ENCODE data around the gene PAPPA2. TPM values are rescaled to one million over a fixed set of nuclear protein-coding genes. Genes with fewer than 3 reads are reported as not detected.

PAPPA2 gene
- total RNA-seq, 1 experiment from 2014 or later = 0.06 TPM

DNA sequence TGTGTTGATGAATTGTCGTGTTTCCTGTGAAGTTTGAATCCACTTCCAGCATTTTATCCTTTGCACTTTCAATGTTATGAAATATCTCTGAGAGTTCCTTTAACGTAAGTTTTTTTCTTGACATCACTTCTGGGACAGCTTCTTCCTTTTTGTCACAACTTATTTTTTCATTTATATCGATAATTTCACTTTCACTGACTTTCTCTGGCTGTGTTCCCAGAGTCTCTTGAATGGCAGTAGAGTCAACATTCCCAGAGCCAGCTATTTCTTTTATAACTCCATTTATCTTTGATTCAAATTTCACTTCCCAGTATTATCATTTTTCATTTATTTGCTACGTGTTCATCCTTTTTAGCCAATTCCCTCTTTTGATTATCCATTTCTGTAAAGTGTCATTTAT, 256.5 kb downstream of the PAPPA2 start:
- no peak overlapping the region for H3K4me3 ChIP-seq (ENCODE audit: low read depth, low read length, poor library complexity, severe bottlenecking)
- H3K4me1 ChIP-seq (ENCODE audit: insufficient read depth, low read length, poor library complexity, severe bottlenecking) = no peaks in the 10 kb centered on the region
- DNase-seq (ENCODE audit: low spot score) = no peak
- BruUV-seq (replicated peaks) = no TSS peak
- H3K27me3 ChIP-seq (replicated peaks; ENCODE audit: insufficient read depth, low read depth, low read length, poor library complexity) = no peaks in the 10 kb centered on the region
- no peak overlapping the region for H3K27ac ChIP-seq (ENCODE audit: low read depth, low read length, poor library complexity, severe bottlenecking)
- no peak for TF ChIP-seq EZH2 (IDR thresholded peaks at IDR 0.05; ENCODE audit: borderline replicate concordance, low read depth, low read length, poor library complexity, severe bottlenecking)
- TF ChIP-seq, protein P1, sequence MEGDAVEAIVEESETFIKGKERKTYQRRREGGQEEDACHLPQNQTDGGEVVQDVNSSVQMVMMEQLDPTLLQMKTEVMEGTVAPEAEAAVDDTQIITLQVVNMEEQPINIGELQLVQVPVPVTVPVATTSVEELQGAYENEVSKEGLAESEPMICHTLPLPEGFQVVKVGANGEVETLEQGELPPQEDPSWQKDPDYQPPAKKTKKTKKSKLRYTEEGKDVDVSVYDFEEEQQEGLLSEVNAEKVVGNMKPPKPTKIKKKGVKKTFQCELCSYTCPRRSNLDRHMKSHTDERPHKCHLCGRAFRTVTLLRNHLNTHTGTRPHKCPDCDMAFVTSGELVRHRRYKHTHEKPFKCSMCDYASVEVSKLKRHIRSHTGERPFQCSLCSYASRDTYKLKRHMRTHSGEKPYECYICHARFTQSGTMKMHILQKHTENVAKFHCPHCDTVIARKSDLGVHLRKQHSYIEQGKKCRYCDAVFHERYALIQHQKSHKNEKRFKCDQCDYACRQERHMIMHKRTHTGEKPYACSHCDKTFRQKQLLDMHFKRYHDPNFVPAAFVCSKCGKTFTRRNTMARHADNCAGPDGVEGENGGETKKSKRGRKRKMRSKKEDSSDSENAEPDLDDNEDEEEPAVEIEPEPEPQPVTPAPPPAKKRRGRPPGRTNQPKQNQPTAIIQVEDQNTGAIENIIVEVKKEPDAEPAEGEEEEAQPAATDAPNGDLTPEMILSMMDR (conservative IDR thresholded peaks at IDR 0.05; ENCODE audit: low read depth, low read length) = no peak
- ChIA-PET POLR2A (ENCODE audit: low non-redundant PET) (no interaction called here), CTCF (no interaction called here)
- H3K9me3 ChIP-seq (ENCODE audit: low read depth, low read length, poor library complexity, severe bottlenecking) = no peaks in the 10 kb centered on the region
- intact Hi-C loops (cut with micrococcal nuclease; ENCODE audit: unreplicated experiment) = no loop called here
- no peaks in the 10 kb centered on the region for H3K36me3 ChIP-seq (ENCODE audit: insufficient read depth, low read length, poor library complexity, severe bottlenecking)

DNA sequence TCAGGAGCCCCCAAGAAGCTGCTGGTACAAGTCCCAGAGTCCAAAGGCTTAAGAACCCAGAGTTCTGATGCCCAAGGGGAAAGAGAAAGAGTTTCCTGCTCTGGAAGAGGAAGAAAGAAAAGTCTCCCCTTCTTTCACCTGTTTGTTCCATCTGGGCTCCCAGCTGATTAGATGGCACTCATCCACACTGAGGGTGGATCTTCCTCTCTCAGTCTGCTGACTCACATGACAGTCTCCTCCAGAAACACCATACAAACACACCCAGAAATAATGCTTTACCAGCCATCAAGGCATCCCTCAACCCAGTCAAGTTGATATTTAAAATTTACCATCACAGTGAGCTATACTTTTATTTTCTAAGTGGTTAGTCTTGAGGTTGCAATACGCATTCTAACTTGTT, 257.9 kb downstream of the PAPPA2 start:
- ChIA-PET CTCF (no interaction called here), POLR2A (ENCODE audit: low non-redundant PET) (interaction anchor here (0.6 kb wide), 1 partner anchor 8 kb away, joined by 3 read pairs; no protein-coding TSS in a partner anchor)
- no peaks in the 10 kb centered on the region for H3K27me3 ChIP-seq (replicated peaks; ENCODE audit: insufficient read depth, low read depth, low read length, poor library complexity)
- H3K27ac ChIP-seq (ENCODE audit: low read depth, low read length, poor library complexity, severe bottlenecking) = no peak overlapping the region
- no peak for TF ChIP-seq EZH2 (IDR thresholded peaks at IDR 0.05; ENCODE audit: borderline replicate concordance, low read depth, low read length, poor library complexity, severe bottlenecking)
- no peaks in the 10 kb centered on the region for H3K4me1 ChIP-seq (ENCODE audit: insufficient read depth, low read length, poor library complexity, severe bottlenecking)
- H3K9me3 ChIP-seq (ENCODE audit: low read depth, low read length, poor library complexity, severe bottlenecking) = no peaks in the 10 kb centered on the region
- no peak for DNase-seq (ENCODE audit: low spot score)
- intact Hi-C loops (cut with micrococcal nuclease; ENCODE audit: unreplicated experiment) = no loop called here
- no peak overlapping the region for H3K4me3 ChIP-seq (ENCODE audit: low read depth, low read length, poor library complexity, severe bottlenecking)
- no TSS peak for BruUV-seq (replicated peaks)
- H3K36me3 ChIP-seq (ENCODE audit: insufficient read depth, low read length, poor library complexity, severe bottlenecking) = no peaks in the 10 kb centered on the region

- Histone ChIP-seq H3K4me1 (ENCODE audit: insufficient read depth, low read length, poor library complexity, severe bottlenecking) (no peaks in the 10 kb centered on the region), H3K4me3 (ENCODE audit: low read depth, low read length, poor library complexity, severe bottlenecking) (no peak overlapping the region), H3K27ac (ENCODE audit: low read depth, low read length, poor library complexity, severe bottlenecking) (no peak overlapping the region), H3K9me3 (ENCODE audit: low read depth, low read length, poor library complexity, severe bottlenecking) (no peaks in the 10 kb centered on the region), H3K36me3 (ENCODE audit: insufficient read depth, low read length, poor library complexity, severe bottlenecking) (no peaks in the 10 kb centered on the region), H3K27me3 (replicated peaks; ENCODE audit: insufficient read depth, low read depth, low read length, poor library complexity) (peaks cover 23% of the 10 kb centered on the region)
- POLR2A ChIA-PET (ENCODE audit: low non-redundant PET) = no interaction called here
- no peak for DNase-seq (ENCODE audit: low spot score)
- TF ChIP-seq EZH2 (IDR thresholded peaks at IDR 0.05; ENCODE audit: borderline replicate concordance, low read depth, low read length, poor library complexity, severe bottlenecking) = no peak
- TF ChIP-seq, protein P1 (conservative IDR thresholded peaks at IDR 0.05; ENCODE audit: low read depth, low read length) = no peak
- no TSS peak for BruUV-seq (replicated peaks)
- CTCF ChIA-PET = no interaction called here
- intact Hi-C loops (cut with micrococcal nuclease; ENCODE audit: unreplicated experiment) = no loop called here
Observed at GRCh38 chr1:176733661-176734060, 270.7 kb downstream of the PAPPA2 start.

GRCh38 chr1:176735201-176735600, 272.2 kb downstream of the PAPPA2 start:
- POLR2A ChIA-PET (ENCODE audit: low non-redundant PET) = no interaction called here
- DNase-seq (ENCODE audit: low spot score) = no peak
- H3K9me3 ChIP-seq (ENCODE audit: low read depth, low read length, poor library complexity, severe bottlenecking) = no peaks in the 10 kb centered on the region
- intact Hi-C loops (cut with micrococcal nuclease; ENCODE audit: unreplicated experiment) = no loop called here
- no peak overlapping the region for H3K27ac ChIP-seq (ENCODE audit: low read depth, low read length, poor library complexity, severe bottlenecking)
- TF ChIP-seq, protein P1 (conservative IDR thresholded peaks at IDR 0.05; ENCODE audit: low read depth, low read length) = no peak
- no peak for TF ChIP-seq EZH2 (IDR thresholded peaks at IDR 0.05; ENCODE audit: borderline replicate concordance, low read depth, low read length, poor library complexity, severe bottlenecking)
- no peaks in the 10 kb centered on the region for H3K4me1 ChIP-seq (ENCODE audit: insufficient read depth, low read length, poor library complexity, severe bottlenecking)
- H3K4me3 ChIP-seq (ENCODE audit: low read depth, low read length, poor library complexity, severe bottlenecking) = no peak overlapping the region
- no peaks in the 10 kb centered on the region for H3K36me3 ChIP-seq (ENCODE audit: insufficient read depth, low read length, poor library complexity, severe bottlenecking)
- CTCF ChIA-PET = no interaction called here
- no TSS peak for BruUV-seq (replicated peaks)
- peaks cover 35% of the 10 kb centered on the region for H3K27me3 ChIP-seq (replicated peaks; ENCODE audit: insufficient read depth, low read depth, low read length, poor library complexity)
